ENCODE results near the gene INPP4B.

Gene INPP4B

GRCh38 chr4:142567620-142568451 is 278.3 kb downstream of the INPP4B start:
- H3K4me3 ChIP-seq (ENCODE audit: low read length), result peak overlapping the region; percentile 3; the same call in 1 of the 2 replicates
- TF ChIP-seq CTCF (conservative IDR thresholded peaks at IDR 0.05; ENCODE audit: low read length), result no peak

GRCh38 chr4:142567199-142567598 is 278.9 kb downstream of the INPP4B start:
- no peak overlapping the region for H3K4me3 ChIP-seq (ENCODE audit: low read length)
- TF ChIP-seq CTCF (conservative IDR thresholded peaks at IDR 0.05; ENCODE audit: low read length), result no peak; the same call in 1 of the 2 replicates
- no peak for DNase-seq (ENCODE audit: low read depth)

More at GRCh38 chr4:142567620-142568451, 278.3 kb downstream of the INPP4B start:
- DNase-seq (ENCODE audit: low read depth), result peak; percentile 43

- no peak for TF ChIP-seq CTCF (conservative IDR thresholded peaks at IDR 0.05; ENCODE audit: low read length)
- H3K4me3 ChIP-seq (ENCODE audit: low read length), result no peak overlapping the region
- DNase-seq (ENCODE audit: low read depth), result no peak
Observed at GRCh38 chr4:142566777-142567176, 279.3 kb downstream of the INPP4B start.

GRCh38 chr4:142566243-142566642 is 279.9 kb downstream of the INPP4B start:
- no peak for TF ChIP-seq CTCF (conservative IDR thresholded peaks at IDR 0.05; ENCODE audit: low read length)
- no peak for DNase-seq (ENCODE audit: low read depth)
- H3K4me3 ChIP-seq (ENCODE audit: low read length), result no peak overlapping the region

GRCh38 chr4:142565771-142566170 is 280.3 kb downstream of the INPP4B start:
- H3K4me3 ChIP-seq (ENCODE audit: low read length), result no peak overlapping the region
- TF ChIP-seq CTCF (conservative IDR thresholded peaks at IDR 0.05; ENCODE audit: low read length), result no peak
- no peak for DNase-seq (ENCODE audit: low read depth)

- TF ChIP-seq CTCF (conservative IDR thresholded peaks at IDR 0.05; ENCODE audit: low read length), result no peak
- no peak overlapping the region for H3K4me3 ChIP-seq (ENCODE audit: low read length)
- DNase-seq (ENCODE audit: low read depth), result no peak
Observed at GRCh38 chr4:142563682-142564291, 282.3 kb downstream of the INPP4B start.

GRCh38 chr4:142559986-142560385 is 286.1 kb downstream of the INPP4B start:
- TF ChIP-seq CTCF (conservative IDR thresholded peaks at IDR 0.05; ENCODE audit: low read length), result no peak
- DNase-seq (ENCODE audit: low read depth), result no peak
- H3K4me3 ChIP-seq (ENCODE audit: low read length), result no peak overlapping the region
